HG02870 (cell line): ENCODE data around the gene PKD2.
"Not testable (repeated sequence)": the region's sequence is repeated elsewhere in the genome, so short reads cannot be mapped to it uniquely, and the experiment has no call there.

Experiments used
- ATAC-seq: cut with Tn5 transposase; IDR thresholded peaks from one replicate; pipeline ENCODE4 v1.9.1; 2021; ENCODE audit warnings: mild to moderate bottlenecking, moderate library complexity; ENCODE audit not compliant: unreplicated experiment

Gene PKD2

DNA sequence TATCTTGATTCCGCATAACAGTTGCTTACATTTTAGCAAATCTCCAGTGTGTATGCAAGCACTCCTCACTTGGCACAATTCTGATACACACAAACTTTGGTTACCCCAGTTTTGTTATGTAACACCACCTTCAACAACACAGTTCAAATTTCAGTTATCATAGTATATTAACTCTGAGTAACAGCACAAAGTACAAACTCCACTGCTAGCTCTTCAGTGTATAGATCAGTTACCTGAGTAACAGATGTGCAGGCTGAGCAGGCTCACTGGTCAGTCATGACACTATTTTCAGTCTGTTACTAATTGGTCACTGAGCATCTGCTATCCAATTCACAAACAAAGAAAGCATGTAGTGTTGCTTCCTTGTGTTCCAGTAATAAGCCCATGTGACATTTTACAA is 55.4 kb downstream of the PKD2 start:
- ATAC-seq = no peak

DNA sequence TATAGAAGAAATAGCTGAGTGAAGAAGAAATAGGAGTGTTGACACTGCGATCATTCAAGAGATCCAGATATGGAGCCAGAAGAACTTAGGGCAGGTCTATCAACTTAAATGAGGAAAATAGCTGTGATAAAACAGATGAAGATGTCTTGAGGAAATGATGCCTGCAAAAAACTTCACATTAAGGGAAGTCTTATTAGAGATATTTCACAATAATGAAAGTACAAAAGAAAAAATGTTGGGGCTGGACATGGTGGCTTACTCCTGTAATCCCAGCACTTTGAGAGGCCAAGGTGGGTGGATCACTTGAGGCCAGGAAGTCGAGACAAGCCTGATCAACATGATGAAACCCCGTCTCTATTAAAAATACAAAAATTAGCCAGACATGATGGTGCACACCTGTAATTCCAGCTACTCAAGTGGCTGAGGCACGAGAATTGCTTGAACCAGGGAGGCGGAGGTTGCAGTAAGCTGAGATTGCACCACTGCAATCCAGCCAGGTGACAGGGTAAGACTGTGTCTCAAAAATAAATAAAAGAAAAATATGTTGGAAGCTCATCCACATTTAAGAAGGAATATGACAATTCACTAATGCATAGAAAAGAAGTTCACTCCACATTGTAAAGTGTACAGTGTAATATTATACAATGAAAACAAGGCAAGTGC is 56.3 kb downstream of the PKD2 start:
- no peak for ATAC-seq

DNA sequence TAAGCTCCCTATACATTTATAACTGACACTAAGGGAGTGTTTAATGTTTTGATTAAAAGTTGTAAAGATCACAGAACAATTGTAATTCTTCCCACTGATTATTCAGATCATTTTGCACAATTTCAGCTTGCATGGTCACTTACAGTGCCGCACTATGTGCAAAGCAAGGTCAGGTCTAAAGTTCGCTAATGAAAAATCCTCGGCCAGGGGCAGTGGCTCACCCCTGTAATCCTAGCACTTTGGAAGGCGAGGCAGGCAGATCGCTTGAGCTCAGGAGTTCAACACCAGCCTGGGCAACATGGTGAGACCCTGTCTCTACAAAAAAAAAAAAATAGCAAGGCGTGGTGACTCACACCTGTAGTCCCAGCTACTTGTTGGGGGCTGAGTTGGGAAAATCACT is 57.0 kb downstream of the PKD2 start:
- ATAC-seq = no peak

DNA sequence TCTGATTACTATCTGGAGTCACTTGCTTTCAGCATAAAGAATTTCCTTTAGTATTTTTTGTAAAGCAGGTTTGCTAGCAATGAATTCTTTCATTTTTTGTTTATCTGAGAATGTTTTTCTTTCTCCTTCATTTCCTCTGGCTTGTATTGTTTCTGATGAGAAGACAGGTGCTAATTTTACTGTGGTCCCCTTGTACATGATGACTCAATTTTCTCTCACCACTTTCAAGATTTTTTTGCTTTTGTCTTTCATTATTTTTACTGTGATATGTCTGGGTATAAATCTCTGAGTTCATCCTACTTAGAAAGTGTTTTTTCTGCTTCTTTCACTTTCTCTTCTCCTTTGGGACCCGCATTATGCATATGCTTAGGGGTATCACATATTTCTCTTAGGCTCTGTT is 62.6 kb downstream of the PKD2 start:
- ATAC-seq = no peak

DNA sequence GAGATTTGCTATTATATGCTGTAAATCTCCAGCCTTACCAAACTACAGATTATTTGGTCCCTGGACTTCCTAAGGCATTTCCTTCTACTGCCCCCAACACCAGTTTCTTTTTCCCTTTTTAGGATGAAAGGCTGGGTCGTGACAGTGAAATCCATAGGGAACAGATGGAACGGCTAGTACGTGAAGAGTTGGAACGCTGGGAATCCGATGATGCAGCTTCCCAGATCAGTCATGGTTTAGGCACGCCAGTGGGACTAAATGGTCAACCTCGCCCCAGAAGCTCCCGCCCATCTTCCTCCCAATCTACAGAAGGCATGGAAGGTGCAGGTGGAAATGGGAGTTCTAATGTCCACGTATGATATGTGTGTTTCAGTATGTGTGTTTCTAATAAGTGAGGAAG is 67.9 kb downstream of the PKD2 start:
- no peak for ATAC-seq

DNA sequence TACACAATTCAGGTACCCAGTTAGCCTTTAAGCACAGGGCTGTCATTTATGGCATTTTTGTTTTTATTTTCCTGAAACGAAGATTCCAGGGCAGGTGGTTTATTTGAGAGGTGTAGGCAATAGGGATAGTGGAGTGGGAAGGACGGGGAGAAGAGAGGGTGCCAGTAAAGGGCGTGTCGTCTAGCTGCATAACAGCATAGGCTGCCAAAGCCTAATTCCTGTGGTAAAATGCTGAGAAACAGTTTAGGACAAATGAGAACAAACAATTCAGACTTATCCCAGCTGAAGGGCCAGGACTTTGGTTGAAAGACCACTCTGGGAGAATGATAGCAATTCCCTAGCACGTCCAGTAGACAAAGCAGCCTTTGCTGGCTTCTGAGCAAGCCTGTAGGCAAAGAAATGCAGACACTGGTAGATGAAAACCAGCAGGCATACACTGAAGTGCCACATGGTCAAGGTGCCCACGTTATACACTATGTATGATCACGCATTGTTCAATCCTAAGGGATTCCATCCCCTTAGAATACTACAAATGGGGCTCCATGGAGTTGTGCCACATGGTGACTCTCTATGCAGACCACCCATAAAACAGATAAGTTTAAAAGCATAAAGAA is 70.6 kb downstream of the PKD2 start:
- no peak for ATAC-seq

DNA sequence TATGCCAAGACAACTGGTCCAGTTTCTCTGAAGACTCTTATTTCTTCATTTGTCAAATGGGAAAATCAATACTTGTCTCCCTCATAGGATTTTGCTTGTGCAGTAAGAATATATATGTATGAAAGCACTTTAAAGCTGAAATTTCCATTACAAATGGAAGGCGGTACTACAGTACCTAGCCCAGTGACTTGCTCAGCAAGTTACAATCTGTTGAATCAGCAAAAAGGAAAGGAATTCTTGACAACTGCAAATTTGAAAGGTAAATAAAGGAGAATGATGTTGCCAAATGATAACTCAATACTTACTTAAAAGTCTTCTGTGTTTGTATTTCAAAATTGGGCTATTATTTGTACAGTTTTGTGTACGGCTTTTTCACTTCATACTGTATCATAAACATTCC is 71.1 kb downstream of the PKD2 start:
- ATAC-seq = no peak

DNA sequence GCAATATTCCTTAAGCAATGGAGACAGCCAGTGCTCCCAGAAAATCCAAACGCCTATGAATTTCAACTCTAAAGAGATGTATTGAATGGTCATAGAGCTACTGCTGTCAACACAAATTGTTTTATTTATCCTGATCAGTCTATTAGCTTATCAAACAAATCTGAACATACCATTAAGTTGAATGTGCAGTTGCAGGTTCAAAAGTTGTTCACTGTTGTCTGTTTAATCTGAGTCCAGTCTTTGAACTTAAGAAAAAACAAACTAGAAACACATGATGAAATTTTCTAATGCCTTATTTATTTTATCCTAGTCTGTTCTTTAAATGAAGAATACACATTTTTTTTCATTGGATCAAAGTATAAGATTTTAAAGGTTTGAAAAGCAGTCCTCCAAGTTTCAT is 73.2 kb downstream of the PKD2 start:
- no peak for ATAC-seq

DNA sequence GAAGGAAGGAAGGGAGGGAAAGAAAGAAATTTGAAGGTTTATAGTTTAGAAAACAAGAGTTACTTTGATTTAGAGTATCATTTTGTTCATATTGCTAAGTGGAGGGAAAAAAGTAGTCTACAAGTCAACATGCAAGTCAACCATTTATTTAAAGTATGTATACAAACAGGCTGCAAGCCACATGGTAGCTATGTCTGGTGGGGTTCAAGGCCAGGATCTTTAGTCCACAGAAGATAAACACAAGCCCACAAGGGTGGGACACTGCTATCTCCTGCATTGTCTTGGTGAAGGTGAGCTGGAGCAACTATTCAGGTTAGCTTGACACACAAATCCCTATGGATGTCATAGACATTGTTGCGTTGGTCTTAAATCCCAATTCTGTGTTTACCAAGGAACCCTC is 79.6 kb downstream of the PKD2 start:
- no peak for ATAC-seq

DNA sequence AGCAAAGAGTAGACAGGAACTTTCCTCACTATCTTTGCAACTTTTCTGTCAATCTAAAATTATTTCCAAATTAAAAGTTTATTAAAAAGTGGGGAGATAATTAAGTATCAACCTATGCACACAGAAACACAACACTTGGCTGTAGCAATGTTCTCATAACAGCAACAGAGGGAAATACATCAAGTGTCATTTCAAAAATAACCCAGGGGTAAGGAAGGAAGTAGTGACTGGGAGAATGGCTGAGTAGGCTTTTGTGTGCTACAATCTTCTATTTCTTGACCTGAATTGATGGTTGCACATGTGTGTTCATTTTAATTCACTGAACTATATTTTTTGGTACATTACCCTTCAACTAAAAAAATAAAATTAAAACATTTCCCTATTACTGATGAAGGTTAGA is 83.5 kb downstream of the PKD2 start:
- no peak for ATAC-seq

DNA sequence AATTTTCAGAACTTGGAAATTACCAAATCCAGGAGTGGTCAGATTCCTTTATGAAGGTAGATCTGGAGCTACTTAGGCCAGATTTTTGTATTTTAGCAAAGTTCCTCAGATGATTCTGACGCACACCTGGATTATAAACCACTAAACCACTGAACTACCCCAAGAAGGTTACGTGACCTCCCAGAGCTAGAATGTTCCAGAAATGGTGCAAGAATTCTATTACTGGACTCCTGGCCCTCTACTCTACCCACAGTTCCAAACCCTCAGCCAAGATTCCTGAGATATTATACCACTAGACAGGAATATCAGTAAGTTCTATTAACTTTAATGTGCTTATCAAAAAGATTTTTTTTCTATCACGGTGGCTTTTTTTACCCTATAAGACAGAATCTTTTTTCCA is 83.9 kb downstream of the PKD2 start:
- ATAC-seq = no peak

DNA sequence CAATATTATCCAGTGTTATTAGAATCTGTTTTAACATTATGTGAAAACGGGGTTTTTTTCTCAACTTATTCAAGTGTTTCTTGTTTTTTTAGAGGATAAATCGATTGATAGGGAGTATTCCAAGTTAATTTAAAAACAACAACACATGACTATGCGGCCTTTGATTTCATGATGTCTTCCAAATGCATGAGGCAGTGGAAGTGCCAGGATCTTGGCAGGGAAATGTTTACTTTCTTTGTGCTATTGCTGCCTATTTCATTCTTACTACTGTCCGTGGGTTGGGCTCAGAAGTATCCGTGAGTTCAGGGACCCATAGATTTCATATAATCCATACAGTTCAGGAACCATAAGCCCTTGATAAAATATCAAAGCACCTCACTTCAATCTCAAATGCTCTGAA is 86.4 kb downstream of the PKD2 start:
- no peak for ATAC-seq

DNA sequence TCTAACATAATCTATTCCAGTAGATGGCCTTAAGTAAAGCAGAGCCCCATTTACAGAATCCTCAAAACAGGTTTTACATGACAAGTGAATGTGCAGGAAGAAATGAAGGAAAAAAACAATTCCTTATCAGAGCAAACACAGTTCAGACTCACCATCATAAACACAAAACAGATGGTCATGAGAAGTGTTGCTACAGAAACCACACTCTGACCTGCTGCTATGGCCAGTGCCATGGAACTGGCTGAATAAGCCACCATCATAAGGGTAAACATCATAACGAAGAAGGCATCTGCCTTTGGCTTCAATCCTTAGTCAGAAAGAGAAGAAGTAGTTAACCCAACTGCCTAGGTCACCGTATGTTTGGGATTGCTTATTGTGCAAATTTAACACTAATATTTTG is 89.9 kb downstream of the PKD2 start:
- ATAC-seq = no peak

DNA sequence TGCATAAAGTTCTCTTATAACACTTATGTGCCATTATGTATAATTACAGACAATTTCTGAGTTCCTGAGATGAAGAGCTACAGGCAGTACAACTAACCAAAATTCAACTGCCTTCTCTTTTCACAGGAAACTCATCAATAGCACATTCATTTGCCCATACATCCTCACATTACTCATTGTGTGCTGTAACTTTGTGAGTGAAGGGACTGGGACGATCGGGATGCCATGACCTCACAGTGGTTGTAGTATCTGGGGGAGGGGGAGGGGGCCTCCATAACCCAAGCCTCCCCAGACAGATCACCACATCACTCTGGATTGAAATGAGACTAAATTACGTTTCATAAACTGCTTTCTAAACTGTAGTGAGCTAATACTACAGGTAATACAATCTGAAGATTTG is 90.3 kb downstream of the PKD2 start:
- ATAC-seq = no peak

DNA sequence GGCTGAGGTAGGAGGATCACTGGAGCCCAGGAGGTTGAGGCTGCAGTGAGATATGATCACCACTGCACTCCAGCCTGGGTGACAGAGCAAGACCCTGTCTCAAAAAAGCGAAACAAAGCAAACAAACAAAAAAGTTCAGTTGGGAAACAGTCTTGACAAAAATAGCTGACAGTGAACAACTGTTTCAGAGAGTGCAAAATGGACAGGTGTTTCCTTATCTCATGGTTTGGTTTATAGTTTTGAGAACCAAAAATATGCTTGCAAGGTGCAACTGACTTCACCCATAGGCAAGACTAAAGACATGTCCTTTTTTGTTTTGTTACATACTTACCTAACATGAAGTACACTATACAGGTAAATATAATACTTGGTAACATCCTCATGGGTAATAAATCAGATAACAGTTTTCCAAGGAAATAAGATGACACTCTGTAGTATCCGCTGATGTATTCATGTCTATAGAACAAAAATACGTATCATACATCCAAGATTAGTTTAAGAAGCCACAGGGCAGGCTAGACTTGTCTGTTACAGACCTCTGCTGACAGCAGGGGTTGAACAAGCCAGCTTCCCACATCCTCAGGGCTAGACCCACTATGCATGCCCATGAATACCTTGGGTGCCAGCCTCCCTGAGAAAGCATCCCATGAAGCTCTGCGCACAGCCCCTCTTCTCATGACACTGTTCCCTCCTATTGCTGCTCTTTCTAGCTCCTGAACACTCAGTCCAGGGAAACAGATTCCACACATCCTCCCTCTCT is 91.7 kb downstream of the PKD2 start:
- no peak for ATAC-seq

DNA sequence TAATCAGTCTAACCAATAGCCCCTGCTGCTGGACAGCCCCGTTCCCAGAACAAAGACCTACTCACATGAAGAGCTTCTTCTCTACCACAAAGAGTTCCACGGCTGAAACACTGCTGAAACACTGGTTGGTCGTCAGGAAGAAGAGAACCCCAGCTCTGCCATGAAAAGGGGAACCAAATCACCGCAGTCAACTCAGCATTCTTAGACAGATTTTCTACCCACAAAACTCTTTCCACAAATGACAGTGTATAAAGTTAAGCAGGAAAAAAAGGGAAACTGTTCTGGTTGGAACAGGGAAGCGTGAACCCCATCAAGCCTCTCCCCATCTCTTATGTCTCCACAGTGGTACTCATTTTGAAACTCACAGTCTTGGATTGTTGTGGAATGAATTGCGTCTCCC is 93.7 kb downstream of the PKD2 start:
- no peak for ATAC-seq

DNA sequence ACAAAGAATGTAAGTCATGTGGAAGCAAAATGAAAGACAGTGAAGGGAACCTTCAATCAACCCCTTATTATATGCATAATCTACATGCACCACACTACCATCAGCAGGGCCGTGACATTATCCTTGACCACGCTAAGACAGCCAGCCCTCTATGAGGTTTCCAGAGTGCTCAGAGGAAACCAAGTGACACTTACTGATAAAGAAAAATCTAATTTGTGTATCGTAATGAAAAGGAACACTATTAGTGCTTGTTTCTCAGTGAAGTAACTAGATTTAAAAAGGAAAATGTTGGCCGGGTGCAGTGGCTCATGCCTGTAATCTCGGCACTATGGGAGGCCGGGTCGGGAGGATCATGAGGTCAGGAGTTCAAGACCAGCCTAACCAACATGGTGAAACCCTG is 94.6 kb downstream of the PKD2 start:
- ATAC-seq = no peak

DNA sequence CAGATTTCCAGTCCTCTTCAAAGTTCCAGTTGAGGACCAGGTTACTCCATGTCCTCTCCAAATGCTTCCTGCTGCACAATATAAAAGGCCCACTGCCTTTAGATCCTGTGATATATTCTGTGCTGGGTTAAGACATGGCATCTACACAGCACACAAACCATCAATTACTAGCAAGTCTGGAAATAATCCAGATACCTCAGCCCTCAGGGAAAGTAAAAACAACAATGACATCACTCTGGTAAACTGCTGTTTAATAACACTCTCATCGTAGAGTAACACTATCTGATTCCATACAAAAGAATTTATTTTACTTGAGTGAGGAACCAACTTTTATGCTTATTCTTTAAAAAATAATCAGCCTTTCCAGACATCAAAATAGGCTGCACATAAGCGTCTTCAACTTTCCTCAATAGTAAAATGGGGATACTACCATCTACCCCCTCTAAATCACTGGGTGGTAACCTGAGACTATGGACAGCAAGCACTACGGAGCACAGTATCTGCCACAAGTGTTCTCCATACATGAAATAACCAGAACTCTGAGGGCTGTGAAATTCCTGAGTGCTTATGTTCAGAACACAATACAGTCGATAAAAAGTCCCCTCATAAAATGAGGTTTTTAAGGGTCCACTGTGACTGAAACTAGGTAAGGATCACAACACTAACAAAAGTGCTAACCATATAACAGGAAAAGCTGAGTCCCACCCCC is 97.6 kb downstream of the PKD2 start:
- no peak for ATAC-seq

DNA sequence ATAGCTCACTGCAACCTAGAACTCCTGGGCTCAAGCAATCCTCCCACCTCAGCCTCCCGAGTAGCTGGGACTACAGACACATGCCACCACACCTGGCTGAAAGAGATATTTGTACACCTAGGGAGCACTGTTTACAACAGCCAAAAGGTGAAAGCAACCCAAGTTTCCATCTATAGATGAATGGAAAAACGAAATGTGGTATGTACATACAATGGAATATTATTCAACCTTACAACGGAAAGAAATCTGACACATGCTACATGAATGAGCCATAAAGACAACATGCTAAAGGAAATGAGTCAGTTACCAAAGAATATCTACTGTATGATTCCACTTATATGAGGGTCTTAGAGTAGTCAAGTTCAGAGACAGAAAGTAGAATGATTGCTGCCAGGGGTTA is 98.8 kb downstream of the PKD2 start:
- no peak for ATAC-seq

DNA sequence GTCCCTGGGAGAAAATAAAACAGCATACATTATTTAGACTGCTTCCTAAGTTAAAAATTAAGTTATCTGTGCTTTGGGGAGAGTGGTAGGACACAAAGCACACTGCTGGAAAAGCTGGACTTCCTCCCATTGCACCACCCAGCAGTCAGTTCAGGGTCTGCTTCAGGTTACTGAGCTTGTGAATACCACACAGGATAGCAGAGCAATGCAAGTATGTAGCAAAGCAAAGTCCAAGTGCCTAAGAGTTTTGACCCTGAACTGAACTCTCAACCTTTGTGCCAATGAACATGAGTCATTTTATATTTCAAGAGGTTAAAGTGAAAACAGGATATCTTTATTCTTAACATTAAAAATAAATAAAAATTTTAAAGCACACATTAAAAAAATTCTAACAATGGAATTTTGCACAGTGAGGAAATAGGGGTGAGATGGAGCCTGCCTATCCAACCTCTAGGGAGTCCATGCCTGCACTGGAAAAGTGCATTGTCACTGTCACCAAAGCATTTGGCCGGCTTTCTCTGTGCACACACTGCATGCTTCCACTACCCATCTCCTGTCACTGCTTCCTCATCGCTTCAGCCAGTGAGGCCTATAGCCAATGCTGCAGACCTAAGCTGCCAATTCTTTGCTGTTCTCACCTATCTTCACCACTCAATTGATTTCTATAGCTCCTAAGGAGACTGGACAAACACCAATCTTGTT is 100.1 kb downstream of the PKD2 start:
- no peak for ATAC-seq

DNA sequence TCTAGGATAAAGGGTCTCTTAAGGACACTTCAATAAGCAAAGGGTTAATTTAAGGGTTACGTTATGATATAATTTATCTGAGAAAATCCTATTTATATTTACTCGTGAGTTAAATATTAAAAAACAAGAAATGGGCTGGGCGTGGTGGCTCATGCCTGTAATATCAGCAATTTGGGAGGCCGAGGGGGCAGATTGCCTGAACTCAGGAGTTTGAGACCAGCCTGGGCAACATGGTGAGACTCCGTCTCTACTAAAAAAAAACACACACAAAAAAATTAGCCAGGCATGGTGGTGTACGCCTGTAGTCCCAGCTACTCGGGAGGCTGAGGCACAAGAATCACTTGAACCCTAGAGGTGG is 100.7 kb downstream of the PKD2 start:
- not testable (repeated sequence) for ATAC-seq
